IMR-90 (cell line): Measurements from ENCODE around the gene PSMC3. TPM values are rescaled to one million over a fixed set of nuclear protein-coding genes. Genes with fewer than 3 reads are reported as not detected.

Source experiments
- ATAC-seq: fragments of 200-7000 bp; cut with Tn5 transposase; 2 replicates; pipeline ENCODE4 v1.9.1; 2020; ENCODE audit warnings: low read depth, mild to moderate bottlenecking, moderate library complexity
- BruUV-seq: library from RNA; stranded (reverse); fragments of 400-500 nt; replicated peaks from 2 replicates; lab custom pipeline; 2021; lab: Mats Ljungman, UMichigan
- CTCF ChIA-PET: fragments of 300-600 bp; formaldehyde crosslinking; extraction: SDS; loops from one replicate; lab custom pipeline; 2021; ENCODE audit warnings: antibody characterized with exemption; lab: Yijun Ruan, JAX
- POLR2A ChIA-PET: fragments of 300-600 bp; sonication (Branson Sonifier 250); formaldehyde crosslinking; loops from one replicate; lab custom pipeline; 2022; ENCODE audit warnings: antibody characterized with exemption; ENCODE audit not compliant: unreplicated experiment; lab: Charles Lee
- DNase-seq: peaks from one replicate; pipeline ENCODE4 v3.0.0; 2013
- H2AFZ ChIP-seq: replicated peaks from 2 replicates; pipeline ENCODE3; 2013; ENCODE audit warnings: low read length, mild to moderate bottlenecking; ENCODE audit not compliant: poor library complexity
- H2AK5ac ChIP-seq: 2 replicates; pipeline ENCODE4 v1.6.1; 2013; ENCODE audit warnings: low read depth, low read length, inconsistent platforms
- H2AK9ac ChIP-seq: replicated peaks from 2 replicates; pipeline ENCODE3; 2013; ENCODE audit warnings: mild to moderate bottlenecking, low read depth, low read length, moderate library complexity; ENCODE audit not compliant: poor library complexity
- H2BK120ac ChIP-seq: 2 replicates; pipeline ENCODE4 v1.6.1; 2013; ENCODE audit warnings: low read depth, low read length, inconsistent platforms
- H2BK15ac ChIP-seq: 3 replicates; pipeline ENCODE4 v1.6.1; 2013; ENCODE audit warnings: low read depth, low read length, inconsistent platforms
- H2BK20ac ChIP-seq: 2 replicates; pipeline ENCODE4 v1.6.1; 2013; ENCODE audit warnings: low read depth, mild to moderate bottlenecking, inconsistent platforms, low read length, moderate library complexity
- H2BK5ac ChIP-seq: 2 replicates; pipeline ENCODE4 v1.6.1; 2013; ENCODE audit warnings: mild to moderate bottlenecking, low read depth, low read length, inconsistent platforms; ENCODE audit not compliant: poor library complexity, severe bottlenecking
- H3K14ac ChIP-seq: replicated peaks from 2 replicates; pipeline ENCODE4 v1.6.1; 2013; ENCODE audit warnings: low read depth, low read length, inconsistent platforms
- H3K18ac ChIP-seq: 2 replicates; pipeline ENCODE4 v1.6.1; 2013; ENCODE audit warnings: low read depth, low read length, control low read depth
- H3K23ac ChIP-seq: 2 replicates; pipeline ENCODE4 v1.6.1; 2013; ENCODE audit warnings: low read depth, low read length, inconsistent platforms
- H3K27ac ChIP-seq: 2 replicates; pipeline ENCODE4 v1.5.1; 2013; ENCODE audit warnings: mild to moderate bottlenecking, control low read depth, low read length; ENCODE audit not compliant: insufficient read depth
- H3K27me3 ChIP-seq: 2 replicates; pipeline ENCODE4 v1.6.1; 2013; ENCODE audit warnings: low read length; ENCODE audit not compliant: control insufficient read depth, insufficient read depth
- H3K36me3 ChIP-seq: 2 replicates; pipeline ENCODE4 v1.6.1; 2013; ENCODE audit warnings: low read length, mixed read lengths; ENCODE audit not compliant: control insufficient read depth, insufficient read depth
- H3K4ac ChIP-seq: 2 replicates; pipeline ENCODE4 v1.6.1; 2013; ENCODE audit warnings: low read depth, low read length, inconsistent platforms
- H3K4me1 ChIP-seq: 2 replicates; pipeline ENCODE4 v1.6.1; 2013; ENCODE audit warnings: low read length, mixed read lengths; ENCODE audit not compliant: control insufficient read depth, insufficient read depth
- H3K4me2 ChIP-seq: 2 replicates; pipeline ENCODE4 v1.6.1; 2013; ENCODE audit warnings: low read depth, mild to moderate bottlenecking, control low read depth, low read length, moderate library complexity
- H3K4me3 ChIP-seq: 2 replicates; pipeline ENCODE4 v1.5.1; 2013; ENCODE audit warnings: low read depth, mild to moderate bottlenecking, control low read depth, low read length, moderate library complexity; ENCODE audit not compliant: insufficient read depth
- H3K56ac ChIP-seq: 2 replicates; pipeline ENCODE4 v1.6.1; 2013; ENCODE audit warnings: low read length, inconsistent platforms; ENCODE audit not compliant: insufficient read depth; ENCODE audit errors: extremely low read depth
- H3K79me1 ChIP-seq, 2 experiments: 2 replicates each; pipeline ENCODE4 v1.6.1; 2013; ENCODE audit warnings: low read length in 2 of 2, inconsistent platforms in 1 of 2, low read depth in 1 of 2
- H3K9ac ChIP-seq: 2 replicates; pipeline ENCODE4 v1.6.1; 2013; ENCODE audit warnings: low read depth, low read length, control low read depth
- H3K9me1 ChIP-seq: 2 replicates; pipeline ENCODE4 v1.6.1; 2013; ENCODE audit warnings: low read length, inconsistent platforms; ENCODE audit not compliant: insufficient read depth
- H3K9me3 ChIP-seq: 2 replicates; pipeline ENCODE4 v1.6.1; 2013; ENCODE audit warnings: low read length; ENCODE audit not compliant: control insufficient read depth, insufficient read depth
- H4K20me1 ChIP-seq: 2 replicates; pipeline ENCODE4 v1.6.1; 2013; ENCODE audit warnings: low read length, inconsistent platforms; ENCODE audit not compliant: insufficient read depth
- H4K5ac ChIP-seq: 2 replicates; pipeline ENCODE4 v1.6.1; 2013; ENCODE audit warnings: mild to moderate bottlenecking, low read depth, low read length, control low read depth
- H4K8ac ChIP-seq, 2 experiments: 2 replicates each; pipeline ENCODE4 v1.6.1; 2013; ENCODE audit warnings: low read depth in 2 of 2, low read length in 2 of 2, control low read depth in 1 of 2, inconsistent platforms in 1 of 2
- H4K91ac ChIP-seq: 2 replicates; pipeline ENCODE4 v1.6.1; 2013; ENCODE audit warnings: low read depth, low read length, inconsistent platforms; ENCODE audit not compliant: insufficient read depth
- BHLHE40 ChIP-seq: fragments of 150-350 bp; IDR thresholded peaks from 2 replicates; pipeline ENCODE4 v1.6.1; 2016; ENCODE audit warnings: mild to moderate bottlenecking, low read depth, low read length
- CHD1 ChIP-seq: IDR thresholded peaks from 2 replicates; pipeline ENCODE4 v1.6.1; 2012; ENCODE audit warnings: low read depth, low read length, improper control_type of control experiment
- MAZ ChIP-seq: IDR thresholded peaks from 2 replicates; pipeline ENCODE4 v1.6.1; 2012; ENCODE audit warnings: low read depth, mild to moderate bottlenecking, low read length, improper control_type of control experiment, moderate library complexity, borderline replicate concordance
- POLR2A ChIP-seq: IDR thresholded peaks from 2 replicates; pipeline ENCODE4 v1.6.1; 2012; ENCODE audit warnings: mild to moderate bottlenecking, low read depth, low read length
- RAD21 ChIP-seq: IDR thresholded peaks from 2 replicates; pipeline ENCODE4 v1.6.1; 2012; ENCODE audit warnings: low read length, improper control_type of control experiment
- RCOR1 ChIP-seq: IDR thresholded peaks from 2 replicates; pipeline ENCODE4 v1.6.1; 2012; ENCODE audit warnings: mild to moderate bottlenecking, low read length, improper control_type of control experiment; ENCODE audit not compliant: insufficient replicate concordance
- RFX5 ChIP-seq: IDR thresholded peaks from 2 replicates; pipeline ENCODE4 v1.8.0; 2012; ENCODE audit warnings: low read depth, mild to moderate bottlenecking, low read length, moderate library complexity
- SMC3 ChIP-seq: fragments of 150-350 bp; IDR thresholded peaks from 2 replicates; pipeline ENCODE4 v1.6.1; 2016; ENCODE audit warnings: low read depth, mild to moderate bottlenecking, antibody characterized with exemption, low read length, moderate library complexity
- dilution Hi-C: fragments of 300-500 bp; cut with HindIII; formaldehyde crosslinking; loops from one replicate; pipeline ENCODE4 v1.14.3; 2018; ENCODE audit warnings: low sequenced_read_pairs; ENCODE audit not compliant: unreplicated experiment
- in situ Hi-C: fragments of 300-500 bp; cut with MboI; formaldehyde crosslinking; loops from 3 replicates; pipeline ENCODE4 v1.14.3; 2019; ENCODE audit warnings: low sequenced_read_pairs, inconsistent platforms, mixed read lengths
- intact Hi-C: fragments of 100-400 bp; cut with micrococcal nuclease; formaldehyde crosslinking; loops from 2 replicates; pipeline ENCODE4 v1.10.0; 2022
- polyA plus RNA-seq, 3 experiments: library from polyadenylated mRNA; depleted of rRNA; stranded (reverse); fragments of >200 nt; gene quantifications; 2 replicates each; pipeline ENCODE4 v1.2.3, GENCODE V29; 2012; ENCODE audit warnings: low replicate concordance in 1 of 3
- total RNA-seq: library from RNA; depleted of rRNA; stranded (reverse); fragments of >200 nt; gene quantifications from 2 replicates; pipeline ENCODE4 v1.2.3, GENCODE V29; 2012
- TF ChIP-seq, protein P1 (sequence below): fragments of 150-350 bp; IDR thresholded peaks from 2 replicates; pipeline ENCODE4 v1.6.1; 2016; ENCODE audit warnings: low read depth, mild to moderate bottlenecking, low read length, moderate library complexity, borderline replicate concordance
- TF ChIP-seq, protein P2 (sequence below): conservative IDR thresholded peaks from 2 replicates; pipeline ENCODE4 v1.5.1; 2012; ENCODE audit warnings: mild to moderate bottlenecking, low read depth, low read length, improper control_type of control experiment

The PSMC3 gene
- total and polyA plus RNA-seq, 2 of the 4 experiments (the other 2 are of a cell fraction): 238 to 253 TPM

GRCh38 chr11:47378836-47379170 is 47.4 kb downstream of the PSMC3 start:
- Histone ChIP-seq H3K23ac (no peak overlapping the region), H3K9me1 (peaks cover 9% of the 10 kb centered on the region), H4K20me1 (no peaks in the 10 kb centered on the region; the same call in 1 of the 2 replicates), H4K5ac (no peak overlapping the region), H2AFZ (no peak overlapping the region), H3K18ac (no peak overlapping the region), H3K79me1 (no peaks in the 10 kb centered on the region), H3K27ac (no peak overlapping the region), H3K9me3 (no peaks in the 10 kb centered on the region), H3K9ac (no peak overlapping the region), H2BK120ac (no peak overlapping the region), H3K36me3 (no peaks in the 10 kb centered on the region), H3K56ac (no peak overlapping the region), H2BK20ac (no peak overlapping the region), H2AK9ac (no peak overlapping the region), H4K8ac (no peak overlapping the region), H3K4me1 (peaks cover 5% of the 10 kb centered on the region), H4K91ac (no peak overlapping the region), H3K4me3 (no peak overlapping the region), H2BK15ac (no peak overlapping the region), H2AK5ac (no peak overlapping the region), H3K4ac (no peak overlapping the region), H3K4me2 (no peak overlapping the region), H2BK5ac (no peak overlapping the region), H3K27me3 (peaks cover 7% of the 10 kb centered on the region; the same call in 1 of the 2 replicates), H3K14ac (no peak overlapping the region)
- intact Hi-C loops: no loop called here
- POLR2A ChIA-PET: no interaction called here
- CTCF ChIA-PET: no interaction called here
- BruUV-seq: no TSS peak
- in situ Hi-C loops: no loop called here
- TF ChIP-seq, protein P1, sequence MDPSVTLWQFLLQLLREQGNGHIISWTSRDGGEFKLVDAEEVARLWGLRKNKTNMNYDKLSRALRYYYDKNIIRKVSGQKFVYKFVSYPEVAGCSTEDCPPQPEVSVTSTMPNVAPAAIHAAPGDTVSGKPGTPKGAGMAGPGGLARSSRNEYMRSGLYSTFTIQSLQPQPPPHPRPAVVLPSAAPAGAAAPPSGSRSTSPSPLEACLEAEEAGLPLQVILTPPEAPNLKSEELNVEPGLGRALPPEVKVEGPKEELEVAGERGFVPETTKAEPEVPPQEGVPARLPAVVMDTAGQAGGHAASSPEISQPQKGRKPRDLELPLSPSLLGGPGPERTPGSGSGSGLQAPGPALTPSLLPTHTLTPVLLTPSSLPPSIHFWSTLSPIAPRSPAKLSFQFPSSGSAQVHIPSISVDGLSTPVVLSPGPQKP: no peak
- TF ChIP-seq CHD1: no peak
- TF ChIP-seq MAZ: no peak
- no peak for TF ChIP-seq RFX5
- no peak for TF ChIP-seq RAD21
- no peak for TF ChIP-seq POLR2A
- TF ChIP-seq RCOR1: no peak
- TF ChIP-seq BHLHE40: no peak
- no peak for TF ChIP-seq SMC3
- TF ChIP-seq, protein P2, sequence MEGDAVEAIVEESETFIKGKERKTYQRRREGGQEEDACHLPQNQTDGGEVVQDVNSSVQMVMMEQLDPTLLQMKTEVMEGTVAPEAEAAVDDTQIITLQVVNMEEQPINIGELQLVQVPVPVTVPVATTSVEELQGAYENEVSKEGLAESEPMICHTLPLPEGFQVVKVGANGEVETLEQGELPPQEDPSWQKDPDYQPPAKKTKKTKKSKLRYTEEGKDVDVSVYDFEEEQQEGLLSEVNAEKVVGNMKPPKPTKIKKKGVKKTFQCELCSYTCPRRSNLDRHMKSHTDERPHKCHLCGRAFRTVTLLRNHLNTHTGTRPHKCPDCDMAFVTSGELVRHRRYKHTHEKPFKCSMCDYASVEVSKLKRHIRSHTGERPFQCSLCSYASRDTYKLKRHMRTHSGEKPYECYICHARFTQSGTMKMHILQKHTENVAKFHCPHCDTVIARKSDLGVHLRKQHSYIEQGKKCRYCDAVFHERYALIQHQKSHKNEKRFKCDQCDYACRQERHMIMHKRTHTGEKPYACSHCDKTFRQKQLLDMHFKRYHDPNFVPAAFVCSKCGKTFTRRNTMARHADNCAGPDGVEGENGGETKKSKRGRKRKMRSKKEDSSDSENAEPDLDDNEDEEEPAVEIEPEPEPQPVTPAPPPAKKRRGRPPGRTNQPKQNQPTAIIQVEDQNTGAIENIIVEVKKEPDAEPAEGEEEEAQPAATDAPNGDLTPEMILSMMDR: no peak
- dilution Hi-C loops: no loop called here
- no peak for ATAC-seq
- DNase-seq: no peak
